ENCODE results near the gene NLRC5.

Gene NLRC5

DNA sequence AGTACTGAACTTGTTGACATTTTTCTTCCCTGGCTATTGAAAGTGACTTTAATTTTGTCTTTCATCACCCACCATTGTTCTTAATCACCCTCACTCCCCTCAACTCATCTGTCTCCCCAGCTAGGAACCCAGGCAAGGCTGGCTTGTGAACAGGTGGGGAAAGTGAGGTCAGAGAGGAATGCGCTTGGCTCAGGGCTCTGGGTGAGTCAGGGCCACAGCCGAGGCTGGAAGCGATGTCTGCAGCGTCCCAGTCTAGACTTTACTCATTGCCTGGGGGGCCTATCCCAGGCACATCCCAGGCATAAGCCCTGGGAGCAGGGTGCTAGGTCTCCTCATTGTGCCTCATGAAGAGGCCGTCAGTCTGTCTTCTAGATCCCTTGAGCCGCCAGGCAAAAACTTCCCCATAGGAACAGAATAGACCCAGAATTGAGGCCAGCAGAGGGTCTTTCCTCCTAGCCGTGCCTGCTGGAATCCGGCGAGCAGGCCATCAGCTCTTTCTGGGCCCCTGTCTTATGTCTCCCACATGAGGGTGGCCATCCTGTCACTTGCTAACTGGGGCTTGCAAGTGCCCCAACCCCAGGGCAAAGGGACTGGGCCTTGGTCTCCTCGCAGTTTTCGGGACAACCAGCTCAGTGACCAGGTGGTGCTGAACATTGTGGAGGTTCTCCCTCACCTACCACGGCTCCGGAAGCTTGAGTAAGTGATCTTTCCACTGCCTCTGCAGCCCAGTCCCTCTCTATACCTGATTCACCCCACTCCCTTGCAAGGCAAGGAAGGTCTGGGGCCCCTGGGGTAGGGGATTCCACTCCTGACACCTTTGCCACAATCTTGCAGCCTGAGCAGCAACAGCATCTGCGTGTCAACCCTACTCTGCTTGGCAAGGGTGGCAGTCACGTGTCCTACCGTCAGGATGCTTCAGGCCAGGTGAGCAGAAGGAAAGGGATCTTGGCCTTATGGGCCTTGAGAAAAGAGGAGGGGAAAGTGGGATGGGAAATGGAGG lies 40.1 kb downstream of the NLRC5 start:
- TF ChIP-seq, protein P1, sequence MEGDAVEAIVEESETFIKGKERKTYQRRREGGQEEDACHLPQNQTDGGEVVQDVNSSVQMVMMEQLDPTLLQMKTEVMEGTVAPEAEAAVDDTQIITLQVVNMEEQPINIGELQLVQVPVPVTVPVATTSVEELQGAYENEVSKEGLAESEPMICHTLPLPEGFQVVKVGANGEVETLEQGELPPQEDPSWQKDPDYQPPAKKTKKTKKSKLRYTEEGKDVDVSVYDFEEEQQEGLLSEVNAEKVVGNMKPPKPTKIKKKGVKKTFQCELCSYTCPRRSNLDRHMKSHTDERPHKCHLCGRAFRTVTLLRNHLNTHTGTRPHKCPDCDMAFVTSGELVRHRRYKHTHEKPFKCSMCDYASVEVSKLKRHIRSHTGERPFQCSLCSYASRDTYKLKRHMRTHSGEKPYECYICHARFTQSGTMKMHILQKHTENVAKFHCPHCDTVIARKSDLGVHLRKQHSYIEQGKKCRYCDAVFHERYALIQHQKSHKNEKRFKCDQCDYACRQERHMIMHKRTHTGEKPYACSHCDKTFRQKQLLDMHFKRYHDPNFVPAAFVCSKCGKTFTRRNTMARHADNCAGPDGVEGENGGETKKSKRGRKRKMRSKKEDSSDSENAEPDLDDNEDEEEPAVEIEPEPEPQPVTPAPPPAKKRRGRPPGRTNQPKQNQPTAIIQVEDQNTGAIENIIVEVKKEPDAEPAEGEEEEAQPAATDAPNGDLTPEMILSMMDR (IDR thresholded peaks at IDR 0.05) = no peak

GRCh38 chr16:57030346-57030902 lies 41.1 kb downstream of the NLRC5 start:
- TF ChIP-seq, protein P1 (IDR thresholded peaks at IDR 0.05) = no peak

GRCh38 chr16:57031156-57031555 lies 41.8 kb downstream of the NLRC5 start:
- TF ChIP-seq, protein P1 (IDR thresholded peaks at IDR 0.05) = no peak

GRCh38 chr16:57032346-57032745 lies 43.0 kb downstream of the NLRC5 start:
- TF ChIP-seq, protein P1 (IDR thresholded peaks at IDR 0.05) = no peak

- TF ChIP-seq, protein P1 (IDR thresholded peaks at IDR 0.05) = no peak
Observed at GRCh38 chr16:57032931-57033330, 43.6 kb downstream of the NLRC5 start.

GRCh38 chr16:57036315-57036714 lies 47.0 kb downstream of the NLRC5 start:
- TF ChIP-seq, protein P1 (IDR thresholded peaks at IDR 0.05) = no peak

- TF ChIP-seq, protein P1 (IDR thresholded peaks at IDR 0.05) = no peak
Observed at GRCh38 chr16:57036945-57037344, 47.6 kb downstream of the NLRC5 start.
